Neuron (in vitro differentiated cells): ENCODE results near the gene MTNR1B.

Experiments used
- H2AFZ ChIP-seq: one replicate; pipeline ENCODE4 v1.6.1; 2013; ENCODE audit warnings: low read depth, mild to moderate bottlenecking, inconsistent platforms, low read length, moderate library complexity
- H3K27me3 ChIP-seq: one replicate; pipeline ENCODE4 v1.6.1; 2013; ENCODE audit warnings: low read length; ENCODE audit not compliant: insufficient read depth
- H3K36me3 ChIP-seq: one replicate; pipeline ENCODE4 v1.6.1; 2013; ENCODE audit warnings: low read length; ENCODE audit not compliant: insufficient read depth
- H3K4me1 ChIP-seq: one replicate; pipeline ENCODE4 v1.6.1; 2013; ENCODE audit warnings: low read length; ENCODE audit not compliant: insufficient read depth
- H3K4me3 ChIP-seq: 2 replicates; pipeline ENCODE4 v1.5.1; 2013; ENCODE audit warnings: mild to moderate bottlenecking, low read length, moderate library complexity
- H3K9me3 ChIP-seq: one replicate; pipeline ENCODE4 v1.6.1; 2013; ENCODE audit warnings: low read length

MTNR1B gene

GRCh38 chr11:93028960-93029522 lies 59.6 kb downstream of the MTNR1B start:
- H3K36me3 ChIP-seq: no peaks in the 10 kb centered on the region

GRCh38 chr11:93031386-93031785 lies 61.9 kb downstream of the MTNR1B start:
- H3K9me3 ChIP-seq: no peaks in the 10 kb centered on the region
- H3K27me3 ChIP-seq: no peaks in the 10 kb centered on the region
- H3K4me3 ChIP-seq: no peak overlapping the region
- H3K4me1 ChIP-seq: no peaks in the 10 kb centered on the region
- no peak overlapping the region for H2AFZ ChIP-seq
- H3K36me3 ChIP-seq: no peaks in the 10 kb centered on the region

More at GRCh38 chr11:93028960-93029522, 59.6 kb downstream of the MTNR1B start:
- Histone ChIP-seq H2AFZ (no peak overlapping the region), H3K4me3 (no peak overlapping the region), H3K4me1 (no peaks in the 10 kb centered on the region), H3K9me3 (no peaks in the 10 kb centered on the region), H3K27me3 (no peaks in the 10 kb centered on the region)
